ENCODE results near the gene UBC.

- TF ChIP-seq POLR2AphosphoS5 (IDR thresholded peaks at IDR 0.05) (no peak), CTCF (IDR thresholded peaks at IDR 0.05) (no peak), POLR2A (IDR thresholded peaks at IDR 0.05) (no peak)
Measured at GRCh38 chr12:124870515-124870914, 43.9 kb downstream of the UBC start.

All from breast epithelium (tissue), 3 donors.